Endodermal cell (in vitro differentiated cells): ENCODE data around the gene TCOF1. TPM values are rescaled to one million over a fixed set of nuclear protein-coding genes. Genes with fewer than 3 reads are reported as not detected.

Source experiments
- DNase-seq: peaks from one replicate; pipeline ENCODE4 v3.0.0-alpha.2; 2017
- H3K27ac ChIP-seq: 2 replicates; pipeline ENCODE4 v1.5.1; 2013; ENCODE audit warnings: mild to moderate bottlenecking, low read depth, low read length, moderate library complexity
- H3K27me3 ChIP-seq: 2 replicates; pipeline ENCODE4 v1.6.1; 2013; ENCODE audit warnings: mild to moderate bottlenecking, low read length, moderate library complexity; ENCODE audit not compliant: insufficient read depth, control insufficient read depth, poor library complexity, severe bottlenecking
- H3K36me3 ChIP-seq: 2 replicates; pipeline ENCODE4 v1.7.0; 2013; ENCODE audit warnings: mild to moderate bottlenecking, low read length, moderate library complexity; ENCODE audit not compliant: control insufficient read depth, insufficient read depth
- H3K4me1 ChIP-seq: one replicate; pipeline ENCODE4 v1.7.0; 2013; ENCODE audit warnings: low read length; ENCODE audit not compliant: control insufficient read depth, insufficient read depth
- H3K4me3 ChIP-seq: 2 replicates; pipeline ENCODE4 v1.5.1; 2013; ENCODE audit warnings: mild to moderate bottlenecking, low read length, moderate library complexity
- H3K9ac ChIP-seq: 2 replicates; pipeline ENCODE4 v1.6.1; 2013; ENCODE audit warnings: mild to moderate bottlenecking, low read length, moderate library complexity; ENCODE audit not compliant: poor library complexity, severe bottlenecking; ENCODE audit errors: extremely low read depth
- H3K9me3 ChIP-seq: 2 replicates; pipeline ENCODE4 v1.6.1; 2013; ENCODE audit warnings: mild to moderate bottlenecking, low read length, moderate library complexity; ENCODE audit not compliant: control insufficient read depth
- H3K27ac Mint-ChIP-seq: 2 replicates; pipeline ENCODE4 v1.8.0; 2020; ENCODE audit warnings: mixed read lengths
- H3K27me3 Mint-ChIP-seq: 2 replicates; pipeline ENCODE4 v1.8.0; 2021; ENCODE audit warnings: mild to moderate bottlenecking, mixed read lengths; ENCODE audit not compliant: insufficient read depth
- H3K36me3 Mint-ChIP-seq: 2 replicates; pipeline ENCODE4 v1.8.0; 2020; ENCODE audit warnings: low read depth, mixed read lengths
- H3K4me1 Mint-ChIP-seq: 2 replicates; pipeline ENCODE4 v1.8.0; 2020; ENCODE audit warnings: mixed read lengths
- H3K4me3 Mint-ChIP-seq: 2 replicates; pipeline ENCODE4 v1.8.0; 2020; ENCODE audit warnings: mild to moderate bottlenecking, moderate library complexity, mixed read lengths
- H3K9me3 Mint-ChIP-seq: 2 replicates; pipeline ENCODE4 v1.8.0; 2020; ENCODE audit warnings: mild to moderate bottlenecking, mixed read lengths
- CTCF ChIP-seq: fragments of 200-600 bp; sonication (generic); conservative IDR thresholded peaks from 2 replicates; pipeline ENCODE4 v1.5.0; 2021; ENCODE audit warnings: antibody characterized with exemption, mild to moderate bottlenecking
- WGBS, 2 experiments: methylation state at CpG; one replicate each; pipeline versions ENCODE4 v1.1.5 to v1.1.7; 2013; ENCODE audit warnings: missing lambda C conversion rate in 2 of 2, mixed read lengths in 1 of 2; ENCODE audit not compliant: insufficient coverage in 1 of 2, insufficient read length in 1 of 2; 5-methylcytosine and 5-hydroxymethylcytosine counted together
- total RNA-seq, 2 donors: library from RNA; stranded (reverse); fragmentation: NEBNext Ultra II Directional in 1 of 2; extraction: Animal tissue kit (Norgen Biotek cat#: 25700) in 1 of 2; gene quantifications; 2 replicates in 1 of 2; 3 replicates in 1 of 2; pipeline ENCODE4 v1.2.1, GENCODE V29; 2021

TCOF1 gene
- total RNA-seq, 2 donors from 2014 or later: 88.8 to 107 TPM

- H3K4me3 ChIP-seq: no peak overlapping the region
- H3K4me1 Mint-ChIP-seq: no peaks in the 10 kb centered on the region
- H3K27me3 Mint-ChIP-seq: no peaks in the 10 kb centered on the region
- H3K36me3 ChIP-seq: peaks cover 76% of the 10 kb centered on the region
- no peak overlapping the region for H3K4me3 Mint-ChIP-seq
- H3K36me3 Mint-ChIP-seq: peaks cover 67% of the 10 kb centered on the region
- TF ChIP-seq CTCF: no peak
- no peak overlapping the region for H3K27ac Mint-ChIP-seq
- 95 to 96% methylated on average over 11 to 14 of the region's 14 CpGs for WGBS, 2 experiments
- no peak for DNase-seq
- H3K27ac ChIP-seq: no peak overlapping the region
- H3K9me3 Mint-ChIP-seq: no peaks in the 10 kb centered on the region
- no peaks in the 10 kb centered on the region for H3K4me1 ChIP-seq
- no peak overlapping the region for H3K9ac ChIP-seq
- H3K9me3 ChIP-seq: no peaks in the 10 kb centered on the region
- H3K27me3 ChIP-seq: no peaks in the 10 kb centered on the region
These were observed 39.8 kb downstream of the TCOF1 start for GRCh38 chr5:150397146-150397781.

- H3K4me3 Mint-ChIP-seq: no peak overlapping the region
- H3K27me3 Mint-ChIP-seq: no peaks in the 10 kb centered on the region
- no peak for DNase-seq
- no peak overlapping the region for H3K27ac Mint-ChIP-seq
- no peaks in the 10 kb centered on the region for H3K27me3 ChIP-seq
- H3K9me3 ChIP-seq: no peaks in the 10 kb centered on the region
- no peak overlapping the region for H3K9ac ChIP-seq
- peaks cover 70% of the 10 kb centered on the region for H3K36me3 ChIP-seq
- H3K36me3 Mint-ChIP-seq: peaks cover 67% of the 10 kb centered on the region
- H3K27ac ChIP-seq: no peak overlapping the region
- TF ChIP-seq CTCF: peak; percentile 59
- no peaks in the 10 kb centered on the region for H3K9me3 Mint-ChIP-seq
- no peaks in the 10 kb centered on the region for H3K4me1 Mint-ChIP-seq
- 92 to 98% methylated on average over 11 to 13 of the region's 13 CpGs for WGBS, 2 experiments
- H3K4me1 ChIP-seq: no peaks in the 10 kb centered on the region
- H3K4me3 ChIP-seq: no peak overlapping the region
These were observed 40.6 kb downstream of the TCOF1 start for GRCh38 chr5:150397782-150398721.

GRCh38 chr5:150398722-150399523 is 41.4 kb downstream of the TCOF1 start:
- Histone ChIP-seq H3K36me3 (peaks cover 62% of the 10 kb centered on the region), H3K27ac (no peak overlapping the region), H3K9ac (no peak overlapping the region), H3K4me1 (no peaks in the 10 kb centered on the region), H3K4me3 (no peak overlapping the region), H3K27me3 (no peaks in the 10 kb centered on the region), H3K9me3 (no peaks in the 10 kb centered on the region)
- H3K27ac Mint-ChIP-seq: no peak overlapping the region
- peak; percentile 84 for DNase-seq
- peak; percentile 62 for TF ChIP-seq CTCF
- H3K9me3 Mint-ChIP-seq: no peaks in the 10 kb centered on the region
- H3K27me3 Mint-ChIP-seq: no peaks in the 10 kb centered on the region
- peaks cover 62% of the 10 kb centered on the region for H3K36me3 Mint-ChIP-seq
- H3K4me1 Mint-ChIP-seq: no peaks in the 10 kb centered on the region
- WGBS, 2 experiments: 88 to 89% methylated on average over 5 to 12 of the region's 12 CpGs
- no peak overlapping the region for H3K4me3 Mint-ChIP-seq
